Cardiac muscle cell (in vitro differentiated cells and primary cell): ENCODE measurements around the gene TRAF4. TPM values are rescaled to one million over a fixed set of nuclear protein-coding genes. Genes with fewer than 3 reads are reported as not detected.

Experiments
- DNase-seq, 2 donors: peaks; one replicate each; pipeline versions ENCODE4 v3.0.0 to v3.0.0-alpha.2; 2010 to 2017; ENCODE audit warnings: low read depth in 1 of 2, low spot score in 1 of 2
- H3K27ac ChIP-seq: fragments of 200-600 bp; sonication (generic); 2 replicates; pipeline ENCODE4 v1.5.1; 2016
- H3K27me3 ChIP-seq: fragments of 200-600 bp; sonication (generic); 2 replicates; pipeline ENCODE4 v1.6.0; 2016; ENCODE audit warnings: control low read depth
- H3K36me3 ChIP-seq: fragments of 200-600 bp; sonication (generic); 2 replicates; pipeline ENCODE4 v1.5.1; 2016; ENCODE audit warnings: control low read depth
- H3K4me1 ChIP-seq: fragments of 200-600 bp; sonication (generic); 2 replicates; pipeline ENCODE4 v1.8.1; 2017; ENCODE audit warnings: low read depth, mild to moderate bottlenecking, mixed run types
- H3K4me3 ChIP-seq: fragments of 200-600 bp; sonication (generic); 2 replicates; pipeline ENCODE4 v1.5.1; 2016; ENCODE audit warnings: mild to moderate bottlenecking
- H3K9me3 ChIP-seq: fragments of 200-600 bp; sonication (generic); 2 replicates; pipeline ENCODE4 v1.5.1; 2017; ENCODE audit warnings: low read depth, mild to moderate bottlenecking, control low read depth
- CTCF ChIP-seq: IDR thresholded peaks from 2 replicates; pipeline ENCODE4 v1.5.1; 2012; ENCODE audit warnings: low read depth, mild to moderate bottlenecking, low read length
- polyA plus RNA-seq: library from polyadenylated mRNA; unstranded; fragments of >200 nt; fragmentation: Nextera tagmentation; extraction: Ambion mirVana; gene quantifications from 2 replicates; pipeline ENCODE4 v1.2.1, GENCODE V29; 2016
- total RNA-seq: library from RNA; depleted of rRNA; stranded (reverse); fragments of >200 nt; gene quantifications from 2 replicates; pipeline ENCODE4 v1.2.3, GENCODE V29; 2016

TRAF4 gene
- total and polyA plus RNA-seq, 2 experiments from 2014 or later = 27.2 to 53.8 TPM

- Histone ChIP-seq H3K4me3 (no peak overlapping the region), H3K9me3 (no peaks in the 10 kb centered on the region), H3K27me3 (no peaks in the 10 kb centered on the region), H3K36me3 (peaks cover 17% of the 10 kb centered on the region), H3K27ac (peak overlapping the region; percentile 57), H3K4me1 (peaks cover 6% of the 10 kb centered on the region)
- no peak for TF ChIP-seq CTCF
- DNase-seq = no peak
Observed at GRCh38 chr17:28705728-28706334, 38.0 kb upstream of the TRAF4 start.

- Histone ChIP-seq H3K27ac (no peak overlapping the region), H3K4me1 (peaks cover 6% of the 10 kb centered on the region), H3K27me3 (no peaks in the 10 kb centered on the region), H3K36me3 (peaks cover 9% of the 10 kb centered on the region), H3K9me3 (no peaks in the 10 kb centered on the region), H3K4me3 (no peak overlapping the region)
- no peak for DNase-seq
- TF ChIP-seq CTCF = no peak
Observed at GRCh38 chr17:28706471-28707338, 37.1 kb upstream of the TRAF4 start.

- DNase-seq = no peak
- Histone ChIP-seq H3K27ac (no peak overlapping the region), H3K36me3 (peaks cover 6% of the 10 kb centered on the region), H3K27me3 (no peaks in the 10 kb centered on the region), H3K4me3 (no peak overlapping the region), H3K9me3 (no peaks in the 10 kb centered on the region), H3K4me1 (peaks cover 11% of the 10 kb centered on the region)
- TF ChIP-seq CTCF = no peak
Observed at GRCh38 chr17:28707339-28707720, 36.5 kb upstream of the TRAF4 start.

GRCh38 chr17:28710861-28711722 lies 32.7 kb upstream of the TRAF4 start:
- Histone ChIP-seq H3K4me3 (peak overlapping the region; percentile 36), H3K4me1 (peaks cover 12% of the 10 kb centered on the region), H3K27ac (peak overlapping the region; percentile 89), H3K27me3 (no peaks in the 10 kb centered on the region), H3K36me3 (peaks cover 13% of the 10 kb centered on the region), H3K9me3 (no peaks in the 10 kb centered on the region)
- peak; percentile 95 to 97 for DNase-seq
- TF ChIP-seq CTCF = no peak

- H3K9me3 ChIP-seq = no peaks in the 10 kb centered on the region
- DNase-seq = no peak
- no peak for TF ChIP-seq CTCF
Observed at GRCh38 chr17:28711723-28712031, 32.1 kb upstream of the TRAF4 start, which contains the start of gene PROCA1. TSS of gene PROCA1 (minus strand) at chr17:28711888. CDS start at chr17:28711660, 228 bp downstream.

More at GRCh38 chr17:28711723-28712031, 32.1 kb upstream of the TRAF4 start, which contains the start of gene PROCA1:
- Histone ChIP-seq H3K36me3 (peaks cover 13% of the 10 kb centered on the region), H3K4me1 (peaks cover 16% of the 10 kb centered on the region), H3K27ac (peak within 1 kb of the TSS; percentile 89), H3K27me3 (no peaks in the 10 kb centered on the region), H3K4me3 (peak within 1 kb of the TSS; percentile 36)
